ENCODE measurements around the gene ACO2.

ACO2 gene

DNA sequence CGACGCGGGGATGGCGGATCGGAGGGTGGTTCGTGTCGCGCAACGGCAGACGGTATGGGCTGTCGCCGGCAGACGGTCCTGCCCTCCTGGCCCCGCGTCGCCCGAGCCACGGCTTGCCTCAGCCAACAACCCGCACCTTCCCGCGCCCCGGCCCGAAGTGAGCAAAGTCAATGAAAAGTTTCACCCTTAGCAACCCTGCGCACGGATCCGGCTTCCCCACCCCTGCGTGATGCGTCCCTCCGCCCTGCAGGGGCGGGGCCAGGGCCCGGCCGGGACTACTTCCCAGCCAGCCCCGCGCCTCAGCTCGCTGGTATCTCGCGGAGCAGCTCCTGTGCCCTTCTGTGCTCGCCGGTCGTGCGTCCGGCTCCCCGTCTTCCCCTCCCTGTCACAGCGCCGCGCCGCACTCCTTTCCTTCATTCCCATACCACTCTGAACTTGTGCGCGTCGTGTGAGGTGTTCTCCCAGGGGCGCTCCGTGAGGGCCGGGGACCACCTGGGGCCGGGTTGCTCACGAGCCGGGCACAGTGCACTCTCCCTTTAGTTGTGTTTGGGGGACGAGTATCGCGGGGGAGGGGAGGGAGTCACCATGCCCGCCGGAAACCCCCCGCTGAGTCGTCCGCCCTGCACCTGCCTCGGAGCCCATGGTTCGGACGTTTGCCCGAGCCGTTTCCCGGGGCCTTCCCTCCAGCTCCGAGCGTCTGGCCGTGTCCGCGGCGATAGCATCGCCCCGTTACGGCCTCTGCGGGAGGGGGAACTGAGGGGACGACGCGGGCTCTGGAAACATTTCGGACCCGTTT lies 22.1 kb upstream of the ACO2 start, which contains the start of gene TOB2:
Gene TOB2, minus strand, starts transcription at position 163 of the 796 bp plus-strand sequence. CDS start 9,456 bp downstream, outside the sequence.
- peak within 1 kb of the TSS; percentile 95 for H3K18ac ChIP-seq (ENCODE audit: low read length)

DNA sequence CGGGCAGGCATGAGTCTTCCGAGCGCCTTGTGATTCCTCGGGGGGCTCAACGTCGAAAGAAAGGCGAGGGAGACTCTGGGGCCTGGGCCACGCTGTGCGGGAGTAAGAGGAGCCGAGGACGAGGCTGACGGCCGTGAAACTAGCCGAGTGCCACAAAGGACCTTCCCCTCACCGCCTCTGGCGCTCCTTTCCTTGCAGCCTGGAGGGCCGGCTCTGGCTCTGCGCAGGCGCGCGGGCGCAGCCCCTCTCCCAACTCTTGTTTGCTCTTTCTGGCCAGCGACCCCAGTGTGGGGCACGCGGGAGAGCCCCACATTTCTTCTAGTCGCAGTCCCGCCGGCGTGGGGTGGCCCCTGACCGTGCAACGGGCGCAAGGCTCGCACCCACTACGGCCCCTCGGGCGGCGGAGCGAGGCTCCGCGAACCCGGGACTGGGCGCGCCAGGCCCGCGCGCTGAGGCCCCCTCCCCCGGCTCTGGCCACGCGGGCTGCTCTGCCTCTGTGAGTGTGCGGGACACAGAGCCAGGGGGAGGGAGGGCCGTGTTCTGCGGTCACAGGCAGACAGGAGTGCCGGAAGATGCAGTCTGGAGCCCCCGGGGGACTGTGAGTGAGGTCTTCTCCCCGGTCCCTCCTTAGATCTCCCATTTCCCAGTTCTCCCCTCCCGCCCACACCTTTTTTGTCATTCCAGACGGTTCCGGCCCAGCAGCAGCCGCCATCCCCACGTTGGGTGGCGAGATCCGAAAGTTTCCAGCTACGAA lies 21.3 kb upstream of the ACO2 start:
- peak overlapping the region; percentile 95 for H3K18ac ChIP-seq (ENCODE audit: low read length)
- peak overlapping the region; percentile 94 for H2AK5ac ChIP-seq (ENCODE audit: low read length)
- H2AFZ ChIP-seq (ENCODE audit: insufficient read depth, low read length, poor library complexity) = peak overlapping the region; percentile 54
- H3K4me2 ChIP-seq (ENCODE audit: low read length) = peak overlapping the region; percentile 92
- peaks cover 36% of the 10 kb centered on the region for H3K79me1 ChIP-seq (ENCODE audit: low read length)
- peak overlapping the region; percentile 92 for H4K12ac ChIP-seq (ENCODE audit: low read depth, low read length)
- peak overlapping the region; percentile 85 for H3K4ac ChIP-seq (ENCODE audit: low read depth, low read length)
- H3K79me2 ChIP-seq (ENCODE audit: control insufficient read depth, insufficient read depth, low read length, poor library complexity) = peaks cover 42% of the 10 kb centered on the region
- H3K4me3 ChIP-seq (ENCODE audit: low read depth, low read length) = peak overlapping the region; percentile 84
- DNase-seq = peak; percentile 77 to 87
- H3K4me1 ChIP-seq (ENCODE audit: control insufficient read depth in 1 of 2, insufficient read depth in 2 of 2, low read length in 2 of 2) = peaks cover 7 to 9% of the 10 kb centered on the region in 2 experiments
- peak overlapping the region; percentile 86 for H3K9ac ChIP-seq (ENCODE audit: low read length)
- H3K27me3 ChIP-seq (ENCODE audit: insufficient read depth, low read length) = no peaks in the 10 kb centered on the region
- H3K9me3 ChIP-seq (ENCODE audit: insufficient read depth, low read depth, low read length) = no peaks in the 10 kb centered on the region
- H3K27ac ChIP-seq (ENCODE audit: low read depth, low read length) = peak overlapping the region; percentile 95
- H4K91ac ChIP-seq (ENCODE audit: low read depth, low read length) = peak overlapping the region; percentile 95
- peak overlapping the region; percentile 47 for H2BK12ac ChIP-seq (ENCODE audit: low read length)
- H3K36me3 ChIP-seq (ENCODE audit: control insufficient read depth in 1 of 2, insufficient read depth in 2 of 2, low read length in 2 of 2) = peaks cover 4 to 10% of the 10 kb centered on the region in 2 experiments
- peak overlapping the region; percentile 97 for H2BK5ac ChIP-seq (ENCODE audit: low read depth, low read length, poor library complexity)
- H2BK120ac ChIP-seq (ENCODE audit: insufficient read depth, low read length, poor library complexity) = peak overlapping the region; percentile 66
- H3K14ac ChIP-seq (ENCODE audit: low read length) = peak overlapping the region; percentile 97
- no CpG with 5 or more reads among the region's 63 CpGs for WGBS (ENCODE audit: extremely low coverage, insufficient coverage, insufficient read length)
- peak overlapping the region; percentile 93 for H4K8ac ChIP-seq (ENCODE audit: low read depth, low read length)
- H3K23ac ChIP-seq (ENCODE audit: low read length) = no peak overlapping the region

More for the DNA sequence above, 22.1 kb upstream of the ACO2 start, which contains the start of gene TOB2:
- Histone ChIP-seq H4K91ac (ENCODE audit: low read depth, low read length) (peak within 1 kb of the TSS; percentile 95), H2BK12ac (ENCODE audit: low read length) (peak within 1 kb of the TSS; percentile 47), H3K79me2 (ENCODE audit: control insufficient read depth, insufficient read depth, low read length, poor library complexity) (peaks cover 47% of the 10 kb centered on the region), H3K79me1 (ENCODE audit: low read length) (peaks cover 36% of the 10 kb centered on the region), H3K4me2 (ENCODE audit: low read length) (peak within 1 kb of the TSS; percentile 92), H2BK5ac (ENCODE audit: low read depth, low read length, poor library complexity) (peak within 1 kb of the TSS; percentile 97), H3K4ac (ENCODE audit: low read depth, low read length) (peak within 1 kb of the TSS; percentile 98), H3K4me3 (ENCODE audit: low read depth, low read length) (peak within 1 kb of the TSS; percentile 98), H3K23ac (ENCODE audit: low read length) (no peak within 1 kb of the TSS), H3K27me3 (ENCODE audit: insufficient read depth, low read length) (no peaks in the 10 kb centered on the region), H2BK120ac (ENCODE audit: insufficient read depth, low read length, poor library complexity) (peak within 1 kb of the TSS; percentile 87), H2AK5ac (ENCODE audit: low read length) (peak within 1 kb of the TSS; percentile 94), H3K9me3 (ENCODE audit: insufficient read depth, low read depth, low read length) (no peaks in the 10 kb centered on the region), H4K8ac (ENCODE audit: low read depth, low read length) (peak within 1 kb of the TSS; percentile 93), H3K4me1 (ENCODE audit: control insufficient read depth in 1 of 2, insufficient read depth in 2 of 2, low read length in 2 of 2) (peaks cover 7 to 9% of the 10 kb centered on the region in 2 experiments), H3K27ac (ENCODE audit: low read depth, low read length) (peak within 1 kb of the TSS; percentile 95), H4K12ac (ENCODE audit: low read depth, low read length) (peak within 1 kb of the TSS; percentile 92), H3K9ac (ENCODE audit: low read length) (peak within 1 kb of the TSS; percentile 97), H3K14ac (ENCODE audit: low read length) (peak within 1 kb of the TSS; percentile 97), H2AFZ (ENCODE audit: insufficient read depth, low read length, poor library complexity) (peak within 1 kb of the TSS; percentile 66), H3K36me3 (ENCODE audit: control insufficient read depth in 1 of 2, insufficient read depth in 2 of 2, low read length in 2 of 2) (peaks cover 8 to 11% of the 10 kb centered on the region in 2 experiments)
- WGBS (ENCODE audit: extremely low coverage, insufficient coverage, insufficient read length) = no CpG with 5 or more reads among the region's 85 CpGs
- DNase-seq = peak; percentile 94 to 98

DNA sequence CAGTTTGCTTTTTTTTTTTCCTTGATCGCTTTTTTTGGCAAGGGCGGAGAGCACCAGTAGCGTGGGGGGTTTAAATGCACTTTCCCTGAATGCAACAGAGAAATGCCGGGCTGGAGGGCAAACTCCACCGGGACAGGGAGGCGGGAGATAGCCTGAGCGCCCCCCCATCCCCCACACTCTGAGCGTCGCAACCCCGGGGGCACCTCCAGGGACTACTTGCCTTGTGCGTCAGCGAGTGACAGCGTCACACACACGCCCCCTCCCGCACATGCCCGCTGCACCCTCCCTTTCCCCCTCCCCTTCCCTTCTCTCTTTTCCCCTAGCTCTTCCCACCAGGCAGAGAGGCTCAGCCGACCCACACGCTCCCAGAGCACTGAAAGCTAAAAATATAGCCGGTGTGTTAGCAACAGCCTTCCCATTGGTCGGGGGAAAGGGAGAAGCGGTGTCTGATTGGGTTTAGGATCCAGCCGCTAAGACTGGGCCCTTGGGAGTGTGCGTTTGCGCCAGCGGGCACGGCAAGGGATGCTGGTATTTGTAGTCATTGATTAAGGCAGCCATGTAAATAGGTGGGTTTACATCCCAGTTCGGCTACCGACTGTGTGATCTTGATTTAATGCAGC lies 20.6 kb upstream of the ACO2 start:
- Histone ChIP-seq H3K18ac (ENCODE audit: low read length) (peak overlapping the region; percentile 91), H3K27ac (ENCODE audit: low read depth, low read length) (peak overlapping the region; percentile 95), H3K4me1 (ENCODE audit: control insufficient read depth in 1 of 2, insufficient read depth in 2 of 2, low read length in 2 of 2) (peaks cover 7 to 9% of the 10 kb centered on the region in 2 experiments), H2BK5ac (ENCODE audit: low read depth, low read length, poor library complexity) (peak overlapping the region; percentile 97), H3K27me3 (ENCODE audit: insufficient read depth, low read length) (no peaks in the 10 kb centered on the region), H4K12ac (ENCODE audit: low read depth, low read length) (peak overlapping the region; percentile 92), H3K4me3 (ENCODE audit: low read depth, low read length) (peak overlapping the region; percentile 84), H3K36me3 (ENCODE audit: control insufficient read depth in 1 of 2, insufficient read depth in 2 of 2, low read length in 2 of 2) (peaks cover 0 to 6% of the 10 kb centered on the region in 2 experiments), H3K9me3 (ENCODE audit: insufficient read depth, low read depth, low read length) (no peaks in the 10 kb centered on the region), H4K91ac (ENCODE audit: low read depth, low read length) (peak overlapping the region; percentile 95), H3K4me2 (ENCODE audit: low read length) (peak overlapping the region; percentile 92), H4K8ac (ENCODE audit: low read depth, low read length) (peak overlapping the region; percentile 93), H3K79me2 (ENCODE audit: control insufficient read depth, insufficient read depth, low read length, poor library complexity) (peaks cover 39% of the 10 kb centered on the region), H2BK120ac (ENCODE audit: insufficient read depth, low read length, poor library complexity) (peak overlapping the region; percentile 66), H3K79me1 (ENCODE audit: low read length) (peaks cover 36% of the 10 kb centered on the region), H2AK5ac (ENCODE audit: low read length) (peak overlapping the region; percentile 73), H3K4ac (ENCODE audit: low read depth, low read length) (peak overlapping the region; percentile 85), H2AFZ (ENCODE audit: insufficient read depth, low read length, poor library complexity) (peak overlapping the region; percentile 38), H3K9ac (ENCODE audit: low read length) (peak overlapping the region; percentile 86), H3K23ac (ENCODE audit: low read length) (no peak overlapping the region), H3K14ac (ENCODE audit: low read length) (peak overlapping the region; percentile 97), H2BK12ac (ENCODE audit: low read length) (peak overlapping the region; percentile 0)
- peak; percentile 98 to 99 for DNase-seq
- WGBS (ENCODE audit: extremely low coverage, insufficient coverage, insufficient read length) = no CpG with 5 or more reads among the region's 28 CpGs

DNA sequence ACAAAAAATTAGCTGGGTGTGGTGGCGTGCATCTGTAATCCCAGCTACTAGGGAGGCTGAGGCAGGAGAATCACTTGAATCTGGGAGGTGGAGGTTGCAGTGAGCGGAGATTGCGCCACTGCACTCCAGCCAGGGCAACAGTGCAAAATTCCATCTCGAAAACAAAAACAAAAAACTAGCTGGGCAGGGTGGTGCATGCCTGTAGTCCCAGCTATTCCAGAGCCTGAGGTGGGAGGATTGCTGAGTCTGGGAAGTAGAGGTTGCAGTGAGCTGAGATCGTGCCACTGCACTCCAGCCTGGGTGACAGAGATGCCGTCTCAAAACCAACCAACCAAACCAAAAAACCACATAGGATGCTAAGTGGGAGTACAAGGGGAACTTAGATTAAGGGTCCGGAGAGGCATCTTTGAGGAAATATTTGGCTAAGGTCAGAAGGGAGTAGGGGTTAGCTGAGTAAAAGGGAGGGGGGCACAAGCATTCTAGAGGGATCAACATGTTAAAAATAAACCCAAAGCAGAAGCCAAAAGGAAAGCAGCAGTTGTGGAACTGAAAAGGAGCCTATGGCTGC lies 10.7 kb upstream of the ACO2 start:
- no peak overlapping the region for H2AK5ac ChIP-seq (ENCODE audit: low read length)
- WGBS (ENCODE audit: extremely low coverage, insufficient coverage, insufficient read length) = no CpG with 5 or more reads among the region's 7 CpGs

More for the DNA sequence above, 10.7 kb upstream of the ACO2 start:
- Histone ChIP-seq H4K8ac (ENCODE audit: low read depth, low read length) (no peak overlapping the region), H2BK120ac (ENCODE audit: insufficient read depth, low read length, poor library complexity) (no peak overlapping the region), H3K79me2 (ENCODE audit: control insufficient read depth, insufficient read depth, low read length, poor library complexity) (no peaks in the 10 kb centered on the region), H2BK5ac (ENCODE audit: low read depth, low read length, poor library complexity) (no peak overlapping the region), H4K12ac (ENCODE audit: low read depth, low read length) (no peak overlapping the region), H4K91ac (ENCODE audit: low read depth, low read length) (no peak overlapping the region), H2AFZ (ENCODE audit: insufficient read depth, low read length, poor library complexity) (no peak overlapping the region), H3K9ac (ENCODE audit: low read length) (no peak overlapping the region), H3K18ac (ENCODE audit: low read length) (no peak overlapping the region), H3K23ac (ENCODE audit: low read length) (no peak overlapping the region), H3K27me3 (ENCODE audit: insufficient read depth, low read length) (no peaks in the 10 kb centered on the region), H3K79me1 (ENCODE audit: low read length) (no peaks in the 10 kb centered on the region), H2BK12ac (ENCODE audit: low read length) (no peak overlapping the region), H3K27ac (ENCODE audit: low read depth, low read length) (no peak overlapping the region), H3K4ac (ENCODE audit: low read depth, low read length) (no peak overlapping the region), H3K14ac (ENCODE audit: low read length) (no peak overlapping the region), H3K4me1 (ENCODE audit: control insufficient read depth in 1 of 2, insufficient read depth in 2 of 2, low read length in 2 of 2) (no peaks in the 10 kb centered on the region), H3K9me3 (ENCODE audit: insufficient read depth, low read depth, low read length) (no peaks in the 10 kb centered on the region), H3K4me2 (ENCODE audit: low read length) (no peak overlapping the region), H3K4me3 (ENCODE audit: low read depth, low read length) (no peak overlapping the region), H3K36me3 (ENCODE audit: control insufficient read depth in 1 of 2, insufficient read depth in 2 of 2, low read length in 2 of 2) (peaks cover 31 to 36% of the 10 kb centered on the region in 2 experiments)
- peak; percentile 74 to 87 for DNase-seq

Measured in trophoblast cell (in vitro differentiated cells and primary cell).